GM12892 (cell line): ENCODE results near the gene HIGD2A.

Source experiments
- POLR2AphosphoS5 ChIP-seq: IDR thresholded peaks from 2 replicates; pipeline ENCODE4 v1.6.1; 2011; ENCODE audit warnings: low read depth, low read length, control low read depth
- TAF1 ChIP-seq: IDR thresholded peaks from 2 replicates; pipeline ENCODE4 v1.6.1; 2011; ENCODE audit warnings: low read depth, mild to moderate bottlenecking, control low read depth, low read length, borderline replicate concordance

GRCh38 chr5:176341325-176342157, 47.0 kb upstream of the HIGD2A start:
- TF ChIP-seq POLR2AphosphoS5 (no peak), TAF1 (no peak)
